Stimulated activated naive CD8-positive, alpha-beta T cell treated with anti-CD3 and anti-CD28 coated beads, Interleukin-15, Interleukin-2, amounts not matched to agents 100 ng/mL and 50 ng/mL, for 24 hours (primary cell): ENCODE data around the gene TMEM212.
"Not testable (repeated sequence)": the region's sequence is repeated elsewhere in the genome, so short reads cannot be mapped to it uniquely, and the experiment has no call there.

Experiments
- H3K27ac Mint-ChIP-seq: one replicate; pipeline ENCODE4 v1.8.0; 2021; ENCODE audit warnings: mild to moderate bottlenecking, mixed read lengths
- H3K27me3 Mint-ChIP-seq: one replicate; pipeline ENCODE4 v1.8.0; 2021; ENCODE audit warnings: mixed read lengths
- H3K36me3 Mint-ChIP-seq: one replicate; pipeline ENCODE4 v1.8.0; 2021; ENCODE audit warnings: low read depth, mixed read lengths
- H3K4me1 Mint-ChIP-seq: one replicate; pipeline ENCODE4 v1.8.0; 2021; ENCODE audit warnings: low read depth, mixed read lengths
- H3K4me3 Mint-ChIP-seq: one replicate; pipeline ENCODE4 v1.8.0; 2021; ENCODE audit warnings: mild to moderate bottlenecking, mixed read lengths
- H3K9me3 Mint-ChIP-seq: one replicate; pipeline ENCODE4 v1.8.0; 2021; ENCODE audit warnings: mixed read lengths

The TMEM212 gene

GRCh38 chr3:171850960-171851659 is 8.0 kb downstream of the TMEM212 start:
- Mint-ChIP-seq H3K4me1 (peaks cover 31% of the 10 kb centered on the region), H3K9me3 (peaks cover 12% of the 10 kb centered on the region), H3K27me3 (peaks cover 39% of the 10 kb centered on the region), H3K27ac (peak overlapping the region; percentile 24), H3K4me3 (no peak overlapping the region), H3K36me3 (peaks cover 13% of the 10 kb centered on the region)

GRCh38 chr3:171851660-171852058 is 8.5 kb downstream of the TMEM212 start:
- Mint-ChIP-seq H3K36me3 (peaks cover 13% of the 10 kb centered on the region), H3K4me1 (peaks cover 25% of the 10 kb centered on the region)

GRCh38 chr3:171854649-171855305 is 11.6 kb downstream of the TMEM212 start:
- H3K9me3 Mint-ChIP-seq = peaks cover 15% of the 10 kb centered on the region
- peaks cover 13% of the 10 kb centered on the region for H3K36me3 Mint-ChIP-seq
- H3K27ac Mint-ChIP-seq = no peak overlapping the region
- no peak overlapping the region for H3K4me3 Mint-ChIP-seq
- peaks cover 10% of the 10 kb centered on the region for H3K4me1 Mint-ChIP-seq
- peaks cover 46% of the 10 kb centered on the region for H3K27me3 Mint-ChIP-seq

More at GRCh38 chr3:171851660-171852058, 8.5 kb downstream of the TMEM212 start:
- Mint-ChIP-seq H3K27ac (no peak overlapping the region), H3K9me3 (peaks cover 12% of the 10 kb centered on the region), H3K27me3 (peaks cover 41% of the 10 kb centered on the region), H3K4me3 (no peak overlapping the region)

DNA sequence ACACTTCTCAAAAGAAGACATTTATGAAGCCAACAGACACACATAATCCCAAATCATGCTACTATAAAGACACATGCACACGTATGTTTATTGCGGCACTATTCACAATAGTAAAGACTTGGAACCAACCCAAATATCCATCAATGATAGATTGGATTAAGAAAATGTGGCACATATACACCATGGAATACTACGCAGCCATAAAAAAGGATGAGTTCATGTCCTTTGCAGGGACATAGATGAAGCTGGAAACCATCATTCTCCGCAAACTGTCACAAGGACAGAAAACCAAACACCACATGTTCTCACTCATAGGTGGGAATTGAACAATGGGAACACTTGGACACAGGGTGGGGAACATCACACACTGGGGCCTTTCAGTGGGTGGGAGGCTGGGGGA is 15.6 kb downstream of the TMEM212 start:
- not testable (repeated sequence) for H3K36me3 Mint-ChIP-seq, H3K4me3 Mint-ChIP-seq, H3K4me1 Mint-ChIP-seq, H3K27ac Mint-ChIP-seq
- H3K9me3 Mint-ChIP-seq = peaks cover 12% of the 10 kb centered on the region
- peaks cover 26% of the 10 kb centered on the region for H3K27me3 Mint-ChIP-seq

DNA sequence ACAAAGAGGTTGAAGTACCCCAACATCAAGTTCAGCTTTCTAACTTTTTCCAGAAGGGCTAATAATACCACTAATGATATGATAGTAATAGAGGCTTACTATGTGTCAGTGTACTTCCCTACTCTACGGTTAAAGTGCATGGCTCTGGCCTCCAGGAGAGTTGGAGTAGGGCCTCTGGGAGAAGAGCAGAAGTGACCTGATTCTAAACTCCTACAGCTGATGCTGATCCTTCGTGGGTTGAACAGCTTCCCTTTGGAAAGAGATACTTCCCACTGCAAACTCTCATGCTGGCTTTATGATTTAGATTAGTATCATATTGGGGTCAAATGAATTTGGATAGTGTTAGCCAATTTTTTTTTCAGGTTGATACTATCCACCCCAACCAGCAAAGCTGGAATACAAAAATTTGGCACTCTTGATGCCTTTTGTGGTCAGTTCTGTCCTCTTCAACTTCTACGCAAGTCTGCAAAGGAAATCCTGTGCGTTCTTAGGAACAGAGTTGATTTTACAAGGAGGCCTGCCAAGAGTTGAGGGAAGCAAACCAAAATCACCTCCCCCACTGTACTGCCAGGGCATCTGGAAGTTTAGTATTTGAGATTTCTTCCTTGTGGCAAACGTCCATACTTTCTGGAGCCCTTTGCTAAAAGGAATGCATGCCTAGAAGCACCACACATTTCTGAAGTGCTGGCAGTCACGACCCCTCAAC is 17.8 kb downstream of the TMEM212 start:
- Mint-ChIP-seq H3K36me3 (no peaks in the 10 kb centered on the region), H3K4me1 (no peaks in the 10 kb centered on the region), H3K9me3 (peaks cover 3% of the 10 kb centered on the region), H3K27ac (no peak overlapping the region), H3K4me3 (no peak overlapping the region), H3K27me3 (peaks cover 16% of the 10 kb centered on the region)

- H3K27me3 Mint-ChIP-seq = peaks cover 13% of the 10 kb centered on the region
- no peaks in the 10 kb centered on the region for H3K36me3 Mint-ChIP-seq
- H3K4me3 Mint-ChIP-seq = no peak overlapping the region
- no peak overlapping the region for H3K27ac Mint-ChIP-seq
- no peaks in the 10 kb centered on the region for H3K4me1 Mint-ChIP-seq
- peaks cover 3% of the 10 kb centered on the region for H3K9me3 Mint-ChIP-seq
Measured at GRCh38 chr3:171862392-171862791, 19.2 kb downstream of the TMEM212 start.

DNA sequence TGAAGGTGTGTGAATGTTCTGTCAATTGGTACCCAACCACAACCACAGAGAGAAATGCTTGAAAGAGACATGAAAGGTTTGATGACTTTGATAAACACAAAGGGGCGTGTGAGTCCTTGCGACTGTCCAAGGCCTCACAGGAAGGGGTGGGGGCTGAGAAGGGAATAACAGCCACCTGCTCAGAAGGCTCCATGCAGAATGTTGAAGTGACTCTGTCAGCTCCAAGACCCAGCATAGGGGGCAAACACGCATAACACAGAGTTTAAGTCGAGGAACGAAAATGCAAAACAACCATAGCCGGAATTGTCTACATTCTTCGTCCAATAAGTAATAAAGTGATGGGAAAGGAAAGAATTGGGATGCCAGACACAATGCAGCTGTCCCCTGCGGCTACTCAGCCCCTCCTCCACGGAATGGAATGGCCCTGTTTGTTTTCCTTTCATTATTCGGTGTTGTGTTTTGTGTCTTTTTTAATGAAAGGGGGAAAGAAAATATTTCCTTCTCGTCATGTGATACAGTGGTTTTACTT is 19.9 kb downstream of the TMEM212 start:
- peaks cover 3% of the 10 kb centered on the region for H3K9me3 Mint-ChIP-seq
- H3K27me3 Mint-ChIP-seq = peaks cover 7% of the 10 kb centered on the region
- H3K27ac Mint-ChIP-seq = no peak overlapping the region
- no peaks in the 10 kb centered on the region for H3K4me1 Mint-ChIP-seq
- no peaks in the 10 kb centered on the region for H3K36me3 Mint-ChIP-seq
- no peak overlapping the region for H3K4me3 Mint-ChIP-seq

- Mint-ChIP-seq H3K4me1 (no peaks in the 10 kb centered on the region), H3K36me3 (no peaks in the 10 kb centered on the region), H3K27me3 (peaks cover 3% of the 10 kb centered on the region), H3K9me3 (no peaks in the 10 kb centered on the region), H3K27ac (no peak overlapping the region), H3K4me3 (no peak overlapping the region)
Measured at GRCh38 chr3:171863920-171864319, 20.8 kb downstream of the TMEM212 start.

- H3K27ac Mint-ChIP-seq = no peak overlapping the region
- H3K4me1 Mint-ChIP-seq = no peaks in the 10 kb centered on the region
- H3K27me3 Mint-ChIP-seq = peaks cover 3% of the 10 kb centered on the region
- H3K4me3 Mint-ChIP-seq = no peak overlapping the region
- H3K36me3 Mint-ChIP-seq = no peaks in the 10 kb centered on the region
- no peaks in the 10 kb centered on the region for H3K9me3 Mint-ChIP-seq
Measured at GRCh38 chr3:171865191-171865865, 22.2 kb downstream of the TMEM212 start.

DNA sequence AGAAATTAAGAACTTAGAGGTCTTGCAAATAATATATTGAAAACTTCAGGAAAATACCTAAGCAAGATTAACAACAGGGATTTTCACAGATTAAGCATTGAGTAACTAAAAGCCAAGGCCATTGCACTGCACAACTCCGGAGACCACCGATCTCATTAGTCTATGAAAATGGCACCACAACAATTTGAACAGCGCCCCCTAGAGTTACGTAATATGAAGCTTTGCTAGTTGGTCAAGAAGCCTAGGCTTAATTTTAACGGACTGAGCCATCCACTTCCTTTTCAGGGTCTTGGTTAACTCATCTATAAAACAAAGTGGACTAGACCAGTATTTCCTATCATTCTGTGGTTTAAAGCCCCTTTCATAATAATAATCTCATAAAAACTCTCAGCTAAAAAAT is 24.8 kb downstream of the TMEM212 start:
- Mint-ChIP-seq H3K36me3 (no peaks in the 10 kb centered on the region), H3K4me1 (peaks cover 6% of the 10 kb centered on the region), H3K4me3 (no peak overlapping the region), H3K27ac (no peak overlapping the region), H3K27me3 (no peaks in the 10 kb centered on the region), H3K9me3 (no peaks in the 10 kb centered on the region)

GRCh38 chr3:171871392-171872274 is 28.5 kb downstream of the TMEM212 start:
- H3K27me3 Mint-ChIP-seq = no peaks in the 10 kb centered on the region
- no peak overlapping the region for H3K27ac Mint-ChIP-seq
- H3K36me3 Mint-ChIP-seq = no peaks in the 10 kb centered on the region
- peaks cover 28% of the 10 kb centered on the region for H3K4me1 Mint-ChIP-seq
- H3K9me3 Mint-ChIP-seq = no peaks in the 10 kb centered on the region
- H3K4me3 Mint-ChIP-seq = no peak overlapping the region

GRCh38 chr3:171873580-171873979 is 30.4 kb downstream of the TMEM212 start:
- peaks cover 6% of the 10 kb centered on the region for H3K27me3 Mint-ChIP-seq
- no peak overlapping the region for H3K4me3 Mint-ChIP-seq
- no peaks in the 10 kb centered on the region for H3K9me3 Mint-ChIP-seq
- H3K27ac Mint-ChIP-seq = peak overlapping the region; percentile 20
- no peaks in the 10 kb centered on the region for H3K36me3 Mint-ChIP-seq
- peaks cover 33% of the 10 kb centered on the region for H3K4me1 Mint-ChIP-seq

GRCh38 chr3:171874251-171874681 is 31.1 kb downstream of the TMEM212 start:
- peaks cover 33% of the 10 kb centered on the region for H3K4me1 Mint-ChIP-seq
- H3K9me3 Mint-ChIP-seq = no peaks in the 10 kb centered on the region

GRCh38 chr3:171874879-171875278 is 31.7 kb downstream of the TMEM212 start:
- H3K4me1 Mint-ChIP-seq = peaks cover 33% of the 10 kb centered on the region
- no peaks in the 10 kb centered on the region for H3K36me3 Mint-ChIP-seq
- H3K4me3 Mint-ChIP-seq = no peak overlapping the region
- peaks cover 15% of the 10 kb centered on the region for H3K27me3 Mint-ChIP-seq
- H3K9me3 Mint-ChIP-seq = no peaks in the 10 kb centered on the region
- no peak overlapping the region for H3K27ac Mint-ChIP-seq

More at GRCh38 chr3:171874251-171874681, 31.1 kb downstream of the TMEM212 start:
- Mint-ChIP-seq H3K4me3 (no peak overlapping the region), H3K27ac (peak overlapping the region; percentile 38), H3K36me3 (no peaks in the 10 kb centered on the region), H3K27me3 (peaks cover 12% of the 10 kb centered on the region)
